ENCODE results near the gene NANOS3. TPM values are rescaled to one million over a fixed set of nuclear protein-coding genes. Genes with fewer than 3 reads are reported as not detected.

The NANOS3 gene
- total and polyA plus RNA-seq, 10 of the 15 experiments (the other 5 are each of a cell fraction or from before 2014, with no cell fraction given), result 0.31 to 1.7 (median 0.81) TPM

DNA sequence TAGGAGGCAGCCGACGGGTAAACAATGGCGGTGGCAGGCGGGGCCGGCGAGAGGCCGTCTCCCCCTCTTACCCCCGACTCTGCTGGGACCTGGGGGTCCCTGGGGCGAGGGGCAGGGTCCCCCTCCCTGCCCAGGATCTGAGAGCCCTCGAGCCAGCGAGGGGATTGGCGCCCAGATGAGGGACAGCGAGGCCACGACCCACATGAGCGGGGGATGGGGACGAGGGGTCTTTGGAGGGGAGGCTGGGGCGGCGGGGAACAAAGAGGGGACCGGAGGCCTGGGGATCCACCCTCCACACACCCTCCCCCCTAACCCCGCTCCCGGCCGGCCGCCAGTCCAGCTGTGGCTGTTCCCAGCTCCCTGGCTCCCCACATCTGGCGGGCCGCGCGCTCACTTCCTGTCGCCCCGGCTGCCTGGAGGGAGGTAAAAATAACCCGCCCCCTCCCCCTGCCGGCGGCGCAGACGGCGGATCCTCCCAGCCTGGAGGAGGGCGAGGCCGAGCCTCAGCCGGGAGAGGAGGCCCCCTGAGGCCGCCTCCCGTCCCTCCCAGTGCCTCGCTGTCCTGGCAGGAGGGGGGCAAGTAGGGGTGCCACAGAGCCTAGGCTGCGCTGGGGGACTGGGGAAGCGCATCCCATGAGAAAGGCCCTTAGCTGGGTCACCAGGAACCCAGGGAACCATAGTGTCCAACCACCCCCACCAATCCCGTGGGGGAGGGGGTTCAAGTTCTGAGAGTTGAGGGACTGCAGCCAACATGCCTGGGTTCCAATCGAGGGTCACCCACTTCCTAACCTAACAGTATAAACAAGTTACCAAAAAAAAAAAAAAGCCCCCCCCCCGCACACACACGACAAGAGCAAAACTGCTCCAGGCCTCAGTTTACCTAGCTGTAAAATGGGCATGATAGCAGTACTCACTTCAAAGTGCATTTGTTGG, 29.3 kb upstream of the NANOS3 start (continued):
- TF ChIP-seq, protein P1, sequence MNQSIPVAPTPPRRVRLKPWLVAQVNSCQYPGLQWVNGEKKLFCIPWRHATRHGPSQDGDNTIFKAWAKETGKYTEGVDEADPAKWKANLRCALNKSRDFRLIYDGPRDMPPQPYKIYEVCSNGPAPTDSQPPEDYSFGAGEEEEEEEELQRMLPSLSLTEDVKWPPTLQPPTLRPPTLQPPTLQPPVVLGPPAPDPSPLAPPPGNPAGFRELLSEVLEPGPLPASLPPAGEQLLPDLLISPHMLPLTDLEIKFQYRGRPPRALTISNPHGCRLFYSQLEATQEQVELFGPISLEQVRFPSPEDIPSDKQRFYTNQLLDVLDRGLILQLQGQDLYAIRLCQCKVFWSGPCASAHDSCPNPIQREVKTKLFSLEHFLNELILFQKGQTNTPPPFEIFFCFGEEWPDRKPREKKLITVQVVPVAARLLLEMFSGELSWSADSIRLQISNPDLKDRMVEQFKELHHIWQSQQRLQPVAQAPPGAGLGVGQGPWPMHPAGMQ (IDR thresholded peaks at IDR 0.05; ENCODE audit: borderline replicate concordance), result no peak
- TF ChIP-seq SMAD5 (IDR thresholded peaks at IDR 0.05; ENCODE audit: low read depth) (0 out of 2 replicates have a peak, but pooled peaks have one; percentile 24), IKZF1 (conservative IDR thresholded peaks at IDR 0.05) (peak; percentile 96), NR2F1 (conservative IDR thresholded peaks at IDR 0.05) (no peak), E2F4 (IDR thresholded peaks at IDR 0.05; ENCODE audit: low read depth, low read length) (no peak), POLR2A (IDR thresholded peaks at IDR 0.05; ENCODE audit: low read depth, low read length) (peak; percentile 72), POLR2AphosphoS5 (IDR thresholded peaks at IDR 0.05; ENCODE audit: low read length) (no peak), NFIC (IDR thresholded peaks at IDR 0.05; ENCODE audit: low read depth, low read length) (no peak), SRF (IDR thresholded peaks at IDR 0.05; ENCODE audit: low read depth in 2 of 2, low read length in 2 of 2) (0 out of 4 replicates have a peak, but pooled peaks of 1 of the 2 experiments have one; percentile 3), FOXK2 (IDR thresholded peaks at IDR 0.05) (no peak), KLF5 (IDR thresholded peaks at IDR 0.05; ENCODE audit: partially characterized antibody) (no peak), CUX1 (IDR thresholded peaks at IDR 0.05; ENCODE audit: insufficient replicate concordance, low read depth, low read length) (no peak), MYB (IDR thresholded peaks at IDR 0.05; ENCODE audit: borderline replicate concordance, low read depth, low read length) (no peak), ZNF207 (IDR thresholded peaks at IDR 0.05; ENCODE audit: borderline replicate concordance) (peak; percentile 44; the same call in 1 of the 2 replicates), MAX (IDR thresholded peaks at IDR 0.05; ENCODE audit: low read depth, low read length) (peak; percentile 11; the same call in 1 of the 2 replicates), CHD1 (IDR thresholded peaks at IDR 0.05; ENCODE audit: low read depth, low read length) (no peak), NFYB (IDR thresholded peaks at IDR 0.05; ENCODE audit: insufficient read depth, low read depth, low read length) (no peak)
- TF ChIP-seq, protein P2, sequence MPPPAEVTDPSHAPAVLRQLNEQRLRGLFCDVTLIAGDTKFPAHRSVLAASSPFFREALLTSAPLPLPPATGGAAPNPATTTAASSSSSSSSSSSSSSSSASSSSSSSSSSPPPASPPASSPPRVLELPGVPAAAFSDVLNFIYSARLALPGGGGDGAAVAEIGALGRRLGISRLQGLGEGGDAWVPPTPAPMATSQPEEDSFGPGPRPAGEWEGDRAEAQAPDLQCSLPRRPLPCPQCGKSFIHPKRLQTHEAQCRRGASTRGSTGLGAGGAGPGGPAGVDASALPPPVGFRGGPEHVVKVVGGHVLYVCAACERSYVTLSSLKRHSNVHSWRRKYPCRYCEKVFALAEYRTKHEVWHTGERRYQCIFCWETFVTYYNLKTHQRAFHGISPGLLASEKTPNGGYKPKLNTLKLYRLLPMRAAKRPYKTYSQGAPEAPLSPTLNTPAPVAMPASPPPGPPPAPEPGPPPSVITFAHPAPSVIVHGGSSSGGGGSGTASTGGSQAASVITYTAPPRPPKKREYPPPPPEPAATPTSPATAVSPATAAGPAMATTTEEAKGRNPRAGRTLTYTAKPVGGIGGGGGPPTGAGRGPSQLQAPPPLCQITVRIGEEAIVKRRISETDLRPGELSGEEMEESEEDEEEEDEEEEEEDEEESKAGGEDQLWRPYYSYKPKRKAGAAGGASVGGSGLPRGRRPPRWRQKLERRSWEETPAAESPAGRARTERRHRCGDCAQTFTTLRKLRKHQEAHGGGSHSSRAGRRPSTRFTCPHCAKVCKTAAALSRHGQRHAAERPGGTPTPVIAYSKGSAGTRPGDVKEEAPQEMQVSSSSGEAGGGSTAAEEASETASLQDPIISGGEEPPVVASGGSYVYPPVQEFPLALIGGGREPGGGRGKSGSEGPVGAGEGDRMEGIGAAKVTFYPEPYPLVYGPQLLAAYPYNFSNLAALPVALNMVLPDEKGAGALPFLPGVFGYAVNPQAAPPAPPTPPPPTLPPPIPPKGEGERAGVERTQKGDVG (CRISPR knock-in tag; IDR thresholded peaks at IDR 0.05), result no peak
